Measurements from ENCODE around the gene GRB10. TPM values are rescaled to one million over a fixed set of nuclear protein-coding genes. Genes with fewer than 3 reads are reported as not detected.

GRB10 gene
- total and polyA plus RNA-seq, 9 donors = 10.0 to 93.3 (median 27.8) TPM

DNA sequence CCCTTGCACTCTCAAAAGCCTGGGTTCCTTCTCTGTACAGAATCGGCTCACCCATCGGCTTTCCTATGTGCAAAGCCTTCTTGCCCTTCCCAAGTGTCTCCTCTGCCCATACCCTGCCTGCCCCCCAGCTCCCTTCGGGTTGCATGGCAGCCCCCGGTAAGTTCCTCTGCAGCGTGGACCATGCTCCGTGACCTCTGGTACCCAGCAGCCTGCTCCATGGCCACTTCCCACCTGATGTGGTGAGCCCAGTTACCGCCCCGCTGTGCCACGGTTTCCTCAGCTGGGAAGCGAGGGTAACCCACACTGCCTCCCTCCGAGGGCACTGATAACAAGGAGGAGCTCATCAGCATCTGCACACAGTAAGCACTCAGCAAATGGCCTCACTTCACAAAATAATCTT, 110.7 kb downstream of the GRB10 start:
- intact Hi-C loops (cut with DNase I) = loop anchor here in 2 of 4 donors (5.0 kb wide), 2 partner anchors 200 to 205 kb away; no protein-coding TSS in a partner anchor
- no peaks in the 10 kb centered on the region for H3K36me3 ChIP-seq
- H3K4me3 ChIP-seq = no peak overlapping the region
- H3K27me3 ChIP-seq = no peaks in the 10 kb centered on the region
- no peak for DNase-seq
- 93 to 95% (median 94%) methylated on average over 11 of the region's 11 CpGs for WGBS, 3 donors
- TF ChIP-seq, protein P1, sequence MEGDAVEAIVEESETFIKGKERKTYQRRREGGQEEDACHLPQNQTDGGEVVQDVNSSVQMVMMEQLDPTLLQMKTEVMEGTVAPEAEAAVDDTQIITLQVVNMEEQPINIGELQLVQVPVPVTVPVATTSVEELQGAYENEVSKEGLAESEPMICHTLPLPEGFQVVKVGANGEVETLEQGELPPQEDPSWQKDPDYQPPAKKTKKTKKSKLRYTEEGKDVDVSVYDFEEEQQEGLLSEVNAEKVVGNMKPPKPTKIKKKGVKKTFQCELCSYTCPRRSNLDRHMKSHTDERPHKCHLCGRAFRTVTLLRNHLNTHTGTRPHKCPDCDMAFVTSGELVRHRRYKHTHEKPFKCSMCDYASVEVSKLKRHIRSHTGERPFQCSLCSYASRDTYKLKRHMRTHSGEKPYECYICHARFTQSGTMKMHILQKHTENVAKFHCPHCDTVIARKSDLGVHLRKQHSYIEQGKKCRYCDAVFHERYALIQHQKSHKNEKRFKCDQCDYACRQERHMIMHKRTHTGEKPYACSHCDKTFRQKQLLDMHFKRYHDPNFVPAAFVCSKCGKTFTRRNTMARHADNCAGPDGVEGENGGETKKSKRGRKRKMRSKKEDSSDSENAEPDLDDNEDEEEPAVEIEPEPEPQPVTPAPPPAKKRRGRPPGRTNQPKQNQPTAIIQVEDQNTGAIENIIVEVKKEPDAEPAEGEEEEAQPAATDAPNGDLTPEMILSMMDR (IDR thresholded peaks at IDR 0.05) = no peak
- TF ChIP-seq EP300 (IDR thresholded peaks at IDR 0.05) (no peak), POLR2A (IDR thresholded peaks at IDR 0.05) (no peak)
- H3K4me1 ChIP-seq (ENCODE audit: insufficient read depth) = peaks cover 7% of the 10 kb centered on the region
- H3K27ac ChIP-seq = no peak overlapping the region
- H3K9me3 ChIP-seq = no peaks in the 10 kb centered on the region

DNA sequence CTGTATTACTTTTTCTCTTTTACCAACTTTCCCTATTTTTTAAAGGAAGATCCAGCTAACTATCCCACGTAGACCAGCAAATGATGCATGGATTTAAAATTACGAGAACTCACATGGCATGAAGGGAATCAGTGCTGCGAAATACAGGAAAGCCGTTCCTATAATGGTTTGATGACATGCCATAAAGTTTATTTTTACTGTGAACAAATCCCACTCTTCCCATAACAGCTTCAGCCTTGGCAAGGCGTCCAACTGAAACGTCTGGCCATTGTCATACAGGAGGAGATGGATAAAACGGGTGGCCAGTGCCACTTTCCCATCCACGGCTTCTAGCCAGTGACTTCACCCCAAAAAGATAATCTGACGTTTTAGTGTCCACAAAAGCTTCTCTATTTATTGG, 111.3 kb downstream of the GRB10 start:
- Histone ChIP-seq H3K36me3 (no peaks in the 10 kb centered on the region), H3K4me3 (no peak overlapping the region), H3K4me1 (ENCODE audit: insufficient read depth) (peaks cover 9% of the 10 kb centered on the region), H3K27ac (no peak overlapping the region), H3K27me3 (no peaks in the 10 kb centered on the region), H3K9me3 (no peaks in the 10 kb centered on the region)
- intact Hi-C loops (cut with DNase I) = loop anchor here in 2 of 4 donors (5.0 kb wide), 2 partner anchors 199 to 204 kb away; no protein-coding TSS in a partner anchor
- no peak for DNase-seq
- TF ChIP-seq POLR2A (IDR thresholded peaks at IDR 0.05) (no peak), EP300 (IDR thresholded peaks at IDR 0.05) (no peak)
- TF ChIP-seq, protein P1 (IDR thresholded peaks at IDR 0.05) = no peak
- WGBS, 3 donors = 70 to 81% (median 80%) methylated on average over 9 of the region's 9 CpGs

DNA sequence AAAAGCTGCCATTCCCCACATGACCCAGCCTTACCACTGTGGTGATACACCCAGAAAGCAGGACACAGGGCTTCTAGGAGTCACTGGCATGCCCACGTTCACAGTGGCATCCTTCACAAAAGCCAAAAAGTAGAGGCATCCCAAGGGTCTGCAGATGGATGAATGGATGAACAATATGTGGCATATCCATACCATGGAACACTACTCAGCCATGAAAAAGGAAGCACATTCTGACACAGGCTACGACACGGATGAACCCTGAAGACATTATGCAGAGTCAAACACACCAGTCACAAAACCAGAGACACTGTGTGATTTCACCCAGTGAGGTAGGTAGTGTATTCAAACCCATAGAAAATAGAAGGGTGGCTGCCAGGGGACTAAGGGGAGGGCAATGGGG, 112.8 kb downstream of the GRB10 start:
- WGBS, 3 donors = 33 to 56% (median 33%) methylated on average over 3 of the region's 3 CpGs
- intact Hi-C loops (cut with DNase I) = loop anchor here in 2 of 4 donors (5.0 kb wide), 2 partner anchors 198 to 203 kb away; no protein-coding TSS in a partner anchor
- H3K4me1 ChIP-seq (ENCODE audit: insufficient read depth) = peaks cover 15% of the 10 kb centered on the region

DNA sequence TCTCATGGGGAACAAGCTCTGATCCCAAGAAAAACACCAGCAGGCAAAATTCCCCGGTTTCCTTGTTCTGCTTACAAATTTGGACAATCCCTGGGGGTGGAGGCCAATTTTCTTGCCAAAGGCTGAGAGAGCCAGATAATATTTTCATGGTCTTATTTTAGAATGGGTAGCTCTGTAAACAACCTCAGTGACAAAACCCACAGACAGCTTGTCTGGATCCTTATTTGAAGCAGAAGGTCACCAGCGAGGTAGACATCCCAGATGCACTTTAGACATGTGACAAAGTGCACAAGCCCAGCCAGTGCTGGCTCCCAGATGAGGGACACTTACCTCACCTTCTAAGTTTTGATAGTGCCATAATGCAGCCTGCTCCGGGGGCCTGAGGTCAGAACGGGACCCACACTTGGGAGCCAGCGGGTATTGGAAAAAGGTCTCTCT, 114.9 kb downstream of the GRB10 start:
- TF ChIP-seq EP300 (IDR thresholded peaks at IDR 0.05) (no peak), POLR2A (IDR thresholded peaks at IDR 0.05) (no peak)
- TF ChIP-seq, protein P1 (IDR thresholded peaks at IDR 0.05) = no peak
- no peak overlapping the region for H3K4me3 ChIP-seq
- no peaks in the 10 kb centered on the region for H3K27me3 ChIP-seq
- WGBS, 3 donors = 19 to 22% (median 22%) methylated on average over 5 of the region's 5 CpGs
- DNase-seq = peak in 3 of 5 donors; percentile 30 to 71 (median 42)
- intact Hi-C loops (cut with DNase I) = no loop called here
- H3K4me1 ChIP-seq (ENCODE audit: insufficient read depth) = peaks cover 15% of the 10 kb centered on the region
- peak overlapping the region; percentile 39 to 47 for H3K27ac ChIP-seq
- H3K9me3 ChIP-seq = no peaks in the 10 kb centered on the region
- no peaks in the 10 kb centered on the region for H3K36me3 ChIP-seq

More for the DNA sequence above, 112.8 kb downstream of the GRB10 start:
- H3K36me3 ChIP-seq = no peaks in the 10 kb centered on the region
- no peaks in the 10 kb centered on the region for H3K27me3 ChIP-seq
- TF ChIP-seq EP300 (IDR thresholded peaks at IDR 0.05) (no peak), POLR2A (IDR thresholded peaks at IDR 0.05) (no peak)
- TF ChIP-seq, protein P1 (IDR thresholded peaks at IDR 0.05) = no peak
- no peak for DNase-seq
- H3K9me3 ChIP-seq = no peaks in the 10 kb centered on the region
- no peak overlapping the region for H3K27ac ChIP-seq
- no peak overlapping the region for H3K4me3 ChIP-seq

Measured in ovary (tissue), 9 donors.